NCI-H1436 treated with DMSO at 0.1 percent for 48 hours (cell line): ENCODE data around the gene TENT4A.

Experiments
- DNase-seq: peaks from one replicate; lab custom pipeline; 2025; lab: John Stamatoyannopoulos, UW

Gene TENT4A

DNA sequence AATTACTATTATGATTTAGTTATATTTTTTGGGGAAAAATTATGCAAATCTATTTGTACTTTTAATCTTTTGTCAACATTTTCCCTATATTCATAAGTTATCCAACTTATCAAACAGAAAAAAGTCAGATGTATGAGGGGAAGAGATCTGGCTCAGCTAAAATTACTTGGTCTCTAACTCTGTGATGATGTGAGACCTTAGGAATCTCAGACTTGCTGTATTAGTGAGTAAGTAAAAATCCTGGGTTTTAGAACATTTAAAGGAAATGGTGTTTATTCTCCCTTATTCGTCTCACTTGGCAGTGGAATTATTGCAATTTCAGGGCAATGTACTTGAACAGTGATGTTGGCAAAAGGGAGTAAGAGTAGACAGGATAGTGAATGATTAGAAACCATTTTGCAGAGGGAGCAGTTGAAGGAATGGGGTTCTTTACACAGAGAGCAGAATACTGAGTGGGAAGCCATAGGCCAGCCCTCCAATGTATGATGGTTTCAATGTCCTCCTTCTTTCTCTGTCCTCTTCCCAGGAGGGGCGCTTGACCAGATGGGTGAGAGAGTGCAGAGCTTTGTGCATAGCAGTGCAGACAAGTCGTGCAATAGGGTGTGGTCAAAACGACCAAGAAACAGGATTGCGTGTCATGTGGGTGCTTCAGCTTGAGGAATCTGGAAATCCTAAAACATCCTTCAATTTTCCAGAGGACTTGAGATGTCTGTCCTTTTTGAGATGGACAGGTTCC lies 91.7 kb downstream of the TENT4A start:
- no peak for DNase-seq

DNA sequence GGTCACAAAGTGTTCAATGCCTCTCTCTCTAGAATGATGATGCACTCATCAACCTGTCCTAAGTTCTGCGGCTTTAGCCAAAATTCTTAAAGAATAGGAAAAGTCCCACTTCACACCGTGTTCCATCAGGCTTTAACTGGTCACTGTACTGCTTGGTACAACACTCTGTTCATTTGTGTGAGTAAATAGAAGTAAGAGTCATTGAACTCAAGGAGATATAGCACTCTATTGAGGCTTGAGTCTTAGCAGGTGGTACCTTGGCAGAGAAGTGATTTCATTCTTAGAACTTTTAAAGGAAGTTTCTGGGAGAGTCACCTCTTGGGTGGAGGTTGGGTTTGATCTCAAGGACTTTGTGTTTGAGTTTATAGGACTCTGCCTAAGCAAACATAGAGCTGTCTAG lies 92.6 kb downstream of the TENT4A start:
- no peak for DNase-seq
